ENCODE measurements around the gene SLF2. TPM values are rescaled to one million over a fixed set of nuclear protein-coding genes. Genes with fewer than 3 reads are reported as not detected.

The SLF2 gene
- polyA plus RNA-seq, 1 donor: 56.9 TPM

DNA sequence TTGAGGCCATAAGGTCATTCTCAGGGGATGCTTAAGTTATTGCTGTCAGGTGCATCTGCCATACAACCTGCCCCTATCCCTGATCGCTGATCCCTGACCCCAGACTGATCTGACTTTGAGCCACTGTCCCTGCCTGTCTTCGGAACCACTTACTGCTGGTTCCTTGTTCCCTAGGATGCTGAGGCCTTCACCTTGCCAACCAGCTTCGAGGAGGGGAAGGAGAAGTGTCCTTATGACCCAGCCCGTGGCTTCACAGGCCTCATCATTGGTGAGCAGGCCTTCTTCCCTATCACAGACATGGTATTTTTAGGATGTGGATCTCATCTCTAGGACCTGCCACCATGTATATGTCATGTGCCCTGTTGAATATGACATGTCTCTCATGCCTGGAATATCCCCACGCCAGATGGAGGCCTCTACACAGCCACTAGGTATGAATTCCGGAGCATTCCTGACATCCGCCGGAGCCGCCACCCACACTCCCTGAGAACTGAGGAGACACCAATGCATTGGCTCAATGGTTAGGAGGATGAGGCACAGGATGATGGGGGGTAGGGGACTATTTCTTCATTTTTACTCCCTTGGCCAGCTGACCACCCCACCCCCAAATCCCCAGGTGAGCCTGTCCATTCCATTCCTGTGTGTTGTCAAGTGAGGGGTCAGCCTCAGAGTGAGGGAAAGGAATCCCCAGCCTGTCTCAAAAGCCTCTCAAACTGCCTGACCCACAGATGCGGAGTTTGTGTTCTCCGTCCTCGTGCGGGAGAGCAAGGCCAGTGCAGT is 65.5 kb downstream of the SLF2 start:
- DNase-seq: no peak

DNA sequence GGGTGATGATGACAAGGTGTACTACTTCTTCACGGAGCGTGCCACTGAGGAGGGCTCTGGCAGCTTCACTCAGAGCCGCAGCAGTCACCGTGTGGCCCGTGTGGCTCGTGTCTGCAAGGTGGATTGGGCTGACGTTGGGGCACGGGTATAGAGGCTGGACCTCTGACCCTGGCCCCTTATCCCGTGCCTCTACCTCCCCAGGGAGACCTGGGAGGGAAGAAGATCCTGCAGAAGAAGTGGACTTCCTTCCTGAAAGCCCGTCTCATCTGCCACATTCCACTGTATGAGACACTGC is 66.1 kb downstream of the SLF2 start:
- DNase-seq: no peak

DNA sequence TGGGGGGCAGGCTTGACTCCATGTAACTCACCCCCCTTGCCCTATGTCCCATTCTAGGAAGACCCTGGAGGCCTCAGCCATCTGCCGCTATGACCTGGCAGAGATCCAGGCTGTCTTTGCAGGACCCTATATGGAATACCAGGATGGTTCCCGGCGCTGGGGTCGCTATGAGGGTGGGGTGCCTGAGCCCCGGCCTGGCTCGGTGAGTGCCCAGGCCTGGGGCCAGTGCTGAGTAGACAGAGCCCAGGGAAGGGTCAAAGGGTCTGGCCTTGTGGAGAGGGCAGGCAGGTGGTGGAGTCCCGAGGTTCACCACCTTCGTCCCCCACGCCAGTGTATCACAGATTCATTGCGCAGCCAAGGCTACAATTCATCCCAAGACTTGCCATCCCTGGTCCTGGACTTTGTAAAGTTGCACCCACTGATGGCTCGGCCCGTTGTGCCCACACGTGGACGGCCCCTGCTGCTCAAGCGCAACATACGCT is 67.1 kb downstream of the SLF2 start:
- DNase-seq: no peak

DNA sequence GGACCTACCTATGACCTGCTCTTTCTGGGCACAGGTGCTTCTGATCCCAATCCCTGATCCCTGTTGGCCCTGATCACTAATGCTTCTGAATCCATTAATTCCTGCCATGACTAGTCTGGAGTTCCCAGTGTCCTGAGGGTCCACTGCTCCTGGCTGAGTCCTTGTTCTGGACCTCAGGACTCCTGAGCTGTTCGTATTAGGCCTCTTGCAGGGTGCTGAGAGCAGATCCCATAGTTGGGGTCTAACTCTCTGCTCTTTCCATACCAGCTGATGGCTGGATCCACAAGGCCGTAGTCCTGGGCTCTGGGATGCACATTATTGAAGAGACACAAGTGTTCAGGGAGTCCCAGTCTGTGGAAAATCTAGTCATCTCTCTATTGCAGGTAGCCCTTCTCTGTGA is 67.5 kb downstream of the SLF2 start:
- DNase-seq: no peak

DNA sequence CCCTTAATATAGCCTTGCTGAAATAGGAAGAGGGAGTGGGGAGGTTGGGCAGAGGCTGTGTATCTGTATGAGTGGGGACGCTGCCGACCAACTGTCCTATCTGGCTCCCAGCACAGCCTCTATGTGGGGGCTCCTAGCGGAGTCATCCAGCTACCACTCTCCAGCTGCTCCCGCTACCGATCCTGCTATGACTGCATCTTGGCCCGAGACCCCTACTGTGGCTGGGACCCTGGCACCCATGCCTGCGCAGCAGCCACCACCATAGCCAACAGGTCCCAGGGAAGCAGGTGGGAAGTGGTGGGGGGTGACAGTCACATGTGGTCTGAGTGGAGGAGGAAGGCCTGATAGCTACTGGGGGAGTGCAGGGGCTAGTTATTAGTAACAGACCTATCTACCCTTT is 67.9 kb downstream of the SLF2 start:
- no peak for DNase-seq

DNA sequence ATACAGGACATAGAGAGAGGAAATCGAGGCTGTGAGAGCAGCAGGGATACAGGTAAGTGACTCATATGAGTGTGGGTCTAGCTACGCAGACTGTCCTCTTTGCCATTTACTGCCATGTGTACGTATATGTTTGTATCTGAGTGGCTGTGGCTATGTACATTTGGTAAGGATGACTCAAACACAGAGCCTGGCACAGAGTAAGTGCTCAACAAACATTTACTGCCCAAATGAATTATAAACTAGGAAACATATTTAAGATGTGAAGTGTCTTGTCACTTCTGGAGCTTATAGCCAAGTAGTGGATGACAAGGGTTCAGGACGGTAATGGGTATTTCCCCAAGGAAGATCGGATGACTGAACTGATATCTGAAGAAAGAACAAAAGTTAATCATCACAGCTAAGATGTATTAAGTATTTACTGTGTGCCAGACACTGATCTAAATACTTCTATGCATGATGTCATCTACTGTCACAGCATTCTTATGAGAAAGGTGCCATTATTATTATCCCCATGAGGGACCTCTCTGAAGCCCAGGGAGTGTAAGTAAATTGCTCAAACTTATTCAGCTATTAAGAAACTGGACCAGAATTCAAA is 68.5 kb downstream of the SLF2 start:
- no peak for DNase-seq

DNA sequence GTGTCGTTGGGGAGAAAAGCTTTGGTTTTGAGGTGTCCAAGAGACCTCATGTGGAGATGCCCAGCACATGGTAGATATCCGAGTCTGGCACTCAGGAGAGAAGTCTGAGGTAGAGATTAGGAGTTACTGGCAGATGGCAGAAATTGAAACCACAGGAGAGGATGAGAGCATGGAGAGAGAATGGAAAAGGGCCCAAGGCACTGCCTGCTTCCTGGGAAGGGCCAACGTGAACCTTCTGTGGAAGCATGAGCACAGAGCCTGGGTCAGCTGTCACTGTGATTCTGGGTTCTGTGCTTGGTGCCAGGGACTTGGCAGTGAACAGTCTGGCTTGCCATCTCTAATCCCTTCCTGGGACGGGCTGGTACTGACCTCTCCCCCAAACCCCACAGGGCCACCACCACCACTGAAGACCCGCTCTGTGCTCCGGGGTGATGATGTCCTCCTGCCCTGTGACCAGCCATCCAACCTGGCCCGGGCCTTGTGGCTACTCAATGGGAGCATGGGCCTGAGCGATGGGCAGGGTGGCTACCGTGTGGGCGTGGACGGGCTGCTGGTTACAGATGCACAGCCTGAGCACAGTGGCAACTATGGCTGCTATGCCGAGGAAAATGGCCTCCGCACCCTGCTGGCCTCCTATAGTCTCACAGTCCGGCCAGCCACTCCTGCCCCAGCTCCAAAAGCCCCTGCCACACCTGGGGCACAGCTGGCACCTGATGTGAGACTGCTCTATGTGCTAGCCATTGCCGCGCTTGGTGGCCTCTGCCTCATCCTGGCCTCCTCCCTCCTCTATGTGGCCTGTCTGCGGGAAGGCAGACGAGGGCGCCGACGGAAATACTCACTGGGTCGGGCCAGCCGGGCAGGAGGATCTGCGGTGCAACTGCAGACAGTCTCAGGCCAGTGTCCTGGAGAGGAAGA is 70.4 kb downstream of the SLF2 start:
- no peak for DNase-seq

DNA sequence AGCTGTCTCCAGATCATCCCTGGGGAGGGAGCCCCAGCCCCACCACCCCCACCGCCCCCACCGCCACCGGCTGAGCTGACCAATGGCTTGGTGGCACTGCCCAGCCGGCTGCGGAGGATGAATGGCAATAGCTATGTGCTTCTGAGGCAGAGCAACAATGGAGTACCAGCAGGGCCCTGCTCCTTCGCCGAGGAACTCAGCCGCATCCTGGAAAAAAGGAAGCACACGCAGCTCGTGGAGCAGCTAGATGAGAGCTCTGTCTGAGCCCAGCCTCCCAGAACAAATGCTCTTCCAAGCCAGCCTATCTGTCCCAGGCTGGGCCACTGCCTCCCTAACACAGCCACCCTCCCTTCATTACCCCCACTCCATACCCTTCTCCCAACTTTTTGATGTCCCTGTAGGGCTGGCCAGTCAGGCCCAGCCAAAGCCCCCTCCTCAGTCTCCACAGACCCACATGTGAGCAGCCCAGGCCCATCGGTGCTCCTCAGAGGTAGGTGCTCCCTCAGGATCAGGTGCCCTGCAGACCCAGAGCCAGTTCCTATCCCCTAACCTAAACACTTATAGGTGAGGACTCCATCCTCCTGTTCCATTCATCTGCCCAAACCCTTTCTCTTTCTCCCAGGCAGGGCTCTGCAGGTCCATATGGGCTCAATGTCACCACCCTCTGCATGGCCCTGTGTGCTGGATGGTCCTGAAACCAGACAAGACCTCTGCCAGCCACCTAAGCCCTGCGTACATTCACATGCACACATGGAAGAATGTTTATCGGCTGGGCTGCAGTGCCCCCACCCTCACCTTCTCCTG is 71.3 kb downstream of the SLF2 start:
- no peak for DNase-seq

DNA sequence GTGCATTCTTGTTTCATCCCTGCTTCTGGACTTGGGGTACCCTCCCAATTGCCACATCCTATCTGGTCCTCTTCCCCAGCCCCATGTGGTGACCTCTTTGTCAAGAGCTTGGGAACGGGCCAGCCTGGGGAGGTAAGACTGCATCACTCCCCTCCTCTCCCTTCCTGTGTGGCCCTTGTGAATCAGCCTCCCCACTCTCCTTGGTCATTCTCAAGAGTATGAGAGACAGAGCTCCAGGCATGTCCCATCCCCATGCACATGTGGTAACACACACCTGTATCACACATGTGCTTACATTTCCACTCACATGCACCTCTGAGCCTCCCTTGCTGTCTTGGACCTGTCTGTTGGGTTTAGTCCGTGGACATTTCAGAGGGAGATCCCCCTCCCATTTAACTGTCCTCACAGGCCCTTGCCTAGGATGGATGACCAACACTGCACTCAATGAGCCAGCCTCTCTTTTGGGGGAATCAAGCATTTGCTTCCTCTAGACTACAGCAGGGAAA is 72.0 kb downstream of the SLF2 start:
- no peak for DNase-seq

DNA sequence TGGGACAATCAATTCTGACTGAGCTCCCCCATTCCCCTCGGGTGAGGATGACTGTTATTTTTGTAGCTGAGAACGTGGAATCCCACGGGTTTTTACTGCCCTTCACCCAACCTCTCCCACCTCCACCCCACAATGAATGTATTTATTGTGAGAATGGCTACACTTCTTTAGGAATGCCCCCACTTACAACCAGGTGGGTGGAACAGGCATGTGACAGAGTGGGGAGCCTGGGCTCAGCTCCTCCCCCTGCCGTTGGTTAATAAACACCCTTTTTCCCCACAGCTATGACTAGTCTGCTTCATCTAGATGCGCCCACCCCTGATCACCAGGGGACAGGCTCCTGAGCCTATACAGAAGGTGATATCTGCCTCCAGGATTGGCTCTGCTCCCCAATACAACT is 72.6 kb downstream of the SLF2 start:
- no peak for DNase-seq

DNA sequence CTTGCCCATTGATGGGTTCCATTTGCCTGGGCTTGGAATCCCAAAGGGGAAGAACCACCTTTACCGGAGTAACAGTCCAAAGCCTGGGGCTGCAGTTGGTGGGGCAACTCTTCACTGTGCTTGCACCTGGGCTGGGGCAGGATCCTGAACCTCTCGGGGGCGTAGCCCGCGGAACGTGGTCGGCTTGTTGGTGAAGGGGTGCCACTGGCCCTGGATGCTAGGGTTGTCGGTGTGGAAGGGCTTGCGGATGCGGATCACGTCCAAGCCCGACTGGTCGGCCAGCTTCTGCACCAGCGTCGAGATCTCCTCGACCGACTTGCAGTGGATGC is 73.8 kb downstream of the SLF2 start:
- DNase-seq: no peak

DNA sequence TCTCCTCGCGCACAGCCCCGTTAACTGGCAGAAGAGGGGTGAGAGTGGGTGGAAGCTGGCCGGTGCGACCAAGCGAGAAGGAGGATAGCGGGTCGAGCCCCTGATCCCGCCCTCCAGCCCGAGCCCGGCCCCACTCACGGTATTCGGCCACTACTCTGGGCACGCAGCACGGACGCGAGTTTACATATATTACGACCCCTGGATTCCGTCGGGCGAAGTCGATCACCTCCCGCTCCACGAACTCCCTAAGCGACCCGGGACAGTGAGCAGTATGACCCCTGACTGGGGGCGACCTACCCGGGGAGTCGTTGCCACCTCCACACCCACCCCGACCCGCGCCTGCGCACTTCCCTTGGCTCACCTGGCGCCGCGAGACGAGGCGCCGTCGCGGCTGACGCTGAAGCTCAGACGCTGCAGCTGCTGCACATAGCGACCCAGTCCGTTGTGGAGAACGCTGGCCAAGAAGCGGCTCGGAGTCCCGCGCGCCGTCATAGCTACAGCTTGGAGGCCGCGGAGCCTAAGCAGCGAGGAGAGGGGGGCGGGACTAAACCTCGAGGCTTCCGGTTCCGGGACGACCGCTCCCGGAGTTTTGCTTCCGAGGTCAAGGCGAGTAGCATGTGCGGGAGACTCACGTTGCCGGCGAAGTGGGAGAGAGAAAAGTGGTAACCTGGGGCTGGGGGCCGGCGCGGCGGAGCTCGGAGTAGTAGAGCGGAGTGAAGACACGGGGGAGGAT is 74.4 kb downstream of the SLF2 start, which contains the start of the genes MRPL43 and TWNK:
MRPL43 (minus strand) TSS at position 546 of the 733 bp plus-strand sequence; CDS start at position 492, 54 bp downstream.
TWNK (plus strand) TSS at position 592 of the 733 bp plus-strand sequence. CDS start 668 bp downstream, outside the sequence.
- peak; percentile 81 for DNase-seq

DNA sequence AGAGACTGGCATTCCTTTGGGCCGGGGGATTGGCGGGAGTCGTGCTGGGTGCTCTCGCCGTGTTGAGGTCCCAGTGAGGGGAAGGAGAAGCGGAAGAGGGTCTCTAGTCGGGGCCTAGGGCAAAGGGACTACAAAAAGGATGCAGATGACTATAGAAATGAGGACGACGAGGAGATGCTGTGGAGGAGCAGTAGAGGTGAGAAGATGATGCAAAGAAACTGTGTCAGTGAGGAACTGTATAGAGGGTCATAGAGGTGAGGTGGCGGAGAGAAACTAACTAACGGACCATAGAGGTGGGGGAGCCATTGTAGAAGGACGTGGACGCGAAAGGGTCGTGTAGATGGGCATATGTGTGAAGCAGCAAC is 74.9 kb downstream of the SLF2 start:
- DNase-seq: no peak

DNA sequence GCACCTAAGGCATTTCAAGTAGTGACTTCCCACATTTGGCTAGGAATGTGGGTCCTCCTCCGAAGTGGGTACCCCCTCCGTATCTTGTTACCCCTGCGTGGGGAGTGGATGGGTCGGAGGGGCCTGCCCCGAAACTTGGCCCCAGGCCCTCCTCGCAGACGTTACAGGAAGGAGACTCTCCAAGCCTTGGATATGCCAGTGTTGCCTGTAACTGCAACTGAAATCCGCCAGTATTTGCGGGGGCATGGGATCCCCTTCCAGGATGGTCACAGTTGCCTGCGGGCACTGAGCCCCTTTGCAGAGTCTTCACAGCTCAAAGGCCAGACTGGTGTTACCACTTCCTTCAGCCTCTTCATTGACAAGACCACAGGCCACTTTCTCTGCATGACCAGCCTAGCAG is 75.4 kb downstream of the SLF2 start:
- no peak for DNase-seq

DNA sequence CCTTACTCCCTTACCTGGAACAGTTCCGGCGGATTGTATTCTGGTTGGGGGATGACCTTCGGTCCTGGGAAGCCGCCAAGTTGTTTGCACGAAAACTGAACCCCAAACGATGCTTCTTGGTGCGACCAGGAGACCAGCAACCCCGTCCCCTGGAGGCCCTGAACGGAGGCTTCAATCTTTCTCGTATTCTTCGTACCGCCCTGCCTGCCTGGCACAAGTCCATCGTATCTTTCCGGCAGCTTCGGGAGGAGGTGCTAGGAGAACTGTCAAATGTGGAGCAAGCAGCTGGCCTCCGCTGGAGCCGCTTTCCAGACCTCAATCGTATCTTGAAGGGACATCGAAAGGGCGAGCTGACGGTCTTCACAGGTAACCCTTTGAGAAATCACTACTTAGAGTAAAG is 76.3 kb downstream of the SLF2 start:
- DNase-seq: no peak

DNA sequence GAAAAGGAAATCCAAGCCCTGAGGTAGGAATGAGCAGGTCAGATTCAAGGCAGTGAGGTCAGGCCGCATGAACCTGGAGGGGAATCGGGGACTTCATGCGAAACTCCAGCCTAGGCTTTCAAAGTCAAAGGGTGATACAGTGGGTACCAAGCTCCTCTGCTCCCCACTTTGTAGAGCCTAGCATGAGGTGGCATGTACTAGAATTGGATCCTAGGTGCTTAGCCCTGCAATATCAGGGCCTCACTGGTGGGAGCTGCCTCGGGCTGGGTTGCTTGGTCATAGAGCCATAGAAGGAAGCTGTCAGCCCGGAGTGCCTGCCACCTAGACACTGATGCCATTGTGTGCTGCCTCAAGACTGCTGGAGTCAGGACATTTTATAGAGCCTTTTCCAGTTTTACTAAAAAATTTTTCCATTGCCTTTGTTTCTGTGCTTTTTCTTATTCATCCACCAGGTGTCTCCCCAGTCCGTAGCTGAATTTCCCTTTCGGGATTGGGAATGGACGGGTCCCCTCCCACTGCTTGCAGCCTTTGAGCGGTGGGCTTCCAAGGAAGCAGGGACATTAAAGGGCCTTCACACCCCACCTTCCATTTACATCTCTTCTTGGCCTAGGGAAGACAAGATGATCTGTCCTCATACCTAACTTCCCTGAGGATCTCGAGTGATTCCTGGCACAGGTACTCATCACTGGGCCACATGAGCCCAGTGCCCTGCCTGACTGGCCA is 81.4 kb downstream of the SLF2 start:
- DNase-seq: no peak

DNA sequence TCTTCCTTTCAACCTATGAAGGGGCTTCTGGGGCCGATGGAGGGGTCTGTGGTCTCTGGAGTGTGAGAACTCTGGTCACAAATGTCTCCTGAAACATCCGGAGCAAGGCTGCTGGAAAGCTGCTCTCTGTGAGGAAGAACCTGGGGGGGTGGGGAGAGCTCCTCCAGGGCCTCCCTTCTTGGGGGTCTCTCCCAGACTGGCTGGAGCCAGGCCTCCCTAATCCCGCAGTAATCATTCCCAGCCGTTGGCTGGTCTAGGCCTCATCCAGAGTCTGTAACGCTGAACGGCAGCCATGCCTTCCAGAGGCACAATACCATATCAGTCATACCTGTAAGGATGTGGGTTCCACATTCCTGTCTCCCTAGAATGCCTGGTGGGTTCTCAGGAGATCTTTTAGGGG is 82.4 kb downstream of the SLF2 start:
- DNase-seq: no peak

DNA sequence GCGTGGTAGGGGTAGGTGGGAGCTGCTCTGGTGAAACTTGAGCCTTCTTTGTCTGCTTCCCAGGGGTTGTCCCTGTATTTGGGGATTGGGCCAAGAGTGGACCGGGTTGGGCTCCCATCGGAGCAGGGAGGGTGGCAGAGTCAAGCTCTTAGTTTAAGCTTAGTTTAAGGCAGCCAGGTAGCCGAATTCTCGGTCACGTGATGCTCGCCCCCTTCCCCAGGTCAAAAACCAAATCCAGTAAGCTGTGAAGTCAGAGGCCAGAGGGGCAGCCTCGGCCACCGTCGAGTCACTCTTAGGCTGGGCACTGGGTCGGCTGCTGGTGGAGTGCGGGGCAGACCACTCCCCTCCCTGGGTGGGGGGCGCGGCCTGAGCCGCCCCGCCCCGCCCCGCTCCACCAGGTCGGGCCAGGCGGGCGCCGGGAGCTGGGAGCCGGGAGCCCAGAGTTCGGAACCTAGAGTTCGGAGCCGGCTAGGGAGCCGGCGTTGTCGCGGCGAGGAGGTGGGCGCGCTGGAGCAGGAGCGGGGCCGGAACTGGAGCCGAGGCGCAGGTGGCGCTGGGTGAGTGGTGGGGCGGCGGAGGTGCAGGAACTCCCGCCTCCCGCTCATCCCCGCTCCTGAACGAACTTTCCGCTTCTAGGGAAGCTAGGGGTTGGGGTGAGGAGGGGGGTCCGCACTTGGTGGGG is 84.1 kb downstream of the SLF2 start:
- DNase-seq: no peak

DNA sequence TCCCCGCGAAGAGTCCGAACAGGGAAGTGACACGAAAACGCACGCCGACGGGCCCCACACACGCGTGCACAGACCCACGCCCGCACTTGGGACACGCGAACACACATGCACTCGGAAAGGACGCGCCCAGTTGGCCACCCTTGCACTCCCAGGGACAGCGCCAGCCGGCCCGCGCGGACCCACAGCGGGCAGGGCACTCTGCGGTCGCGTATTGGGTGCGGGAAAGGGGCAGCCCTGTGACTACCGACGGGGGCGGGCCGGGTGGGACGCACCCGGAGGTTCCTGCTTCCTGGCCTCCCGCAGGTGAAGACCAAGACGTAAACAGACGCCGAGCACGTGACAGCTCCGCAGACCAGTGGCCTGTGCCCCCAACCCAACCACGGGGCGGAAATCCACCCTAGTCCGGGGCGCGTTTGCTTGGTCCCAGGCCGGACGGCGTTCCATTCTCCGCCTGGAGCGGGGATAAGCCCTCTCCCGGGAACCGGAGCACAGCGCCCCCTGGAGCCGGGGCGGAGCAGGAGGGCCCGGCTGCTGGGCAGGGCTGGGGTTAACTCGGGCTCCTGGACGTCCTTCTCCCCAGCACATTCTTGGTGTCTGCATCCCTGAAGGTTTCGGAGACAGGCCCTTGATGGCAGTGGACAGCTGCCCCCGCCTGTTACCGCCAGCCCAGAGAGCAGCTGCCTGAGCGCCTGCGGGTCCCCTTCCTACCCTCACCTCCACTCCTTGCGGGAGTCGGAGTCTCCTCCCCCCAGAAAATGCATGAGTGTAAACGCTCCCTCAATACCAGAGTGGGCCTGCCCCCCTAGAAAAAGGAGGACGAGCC is 84.8 kb downstream of the SLF2 start:
- no peak for DNase-seq
